ENCODE measurements around the gene UROD.

Gene UROD

DNA sequence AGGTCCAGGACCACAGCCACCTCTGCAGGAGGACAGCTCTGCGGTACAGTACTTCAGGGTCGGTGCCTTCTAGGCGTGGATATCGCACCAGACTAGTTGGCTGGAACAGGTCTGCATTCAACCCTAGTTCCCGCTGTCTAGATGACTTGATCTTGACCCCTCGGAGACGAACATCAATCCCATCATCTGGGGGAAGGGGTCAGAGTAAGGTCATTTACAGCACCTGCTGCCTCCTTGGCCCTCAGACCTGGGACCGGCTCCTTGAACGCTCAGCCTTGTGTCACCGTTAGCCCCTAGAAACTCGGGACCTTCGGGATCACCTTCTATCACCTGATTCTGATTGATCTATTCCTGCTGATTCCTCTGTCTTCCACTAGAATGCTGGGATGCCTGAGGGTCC is 3.5 kb upstream of the UROD start:
- no peak overlapping the region for H3K4me3 ChIP-seq (ENCODE audit: low read depth, low read length)
- TF ChIP-seq, protein P1, sequence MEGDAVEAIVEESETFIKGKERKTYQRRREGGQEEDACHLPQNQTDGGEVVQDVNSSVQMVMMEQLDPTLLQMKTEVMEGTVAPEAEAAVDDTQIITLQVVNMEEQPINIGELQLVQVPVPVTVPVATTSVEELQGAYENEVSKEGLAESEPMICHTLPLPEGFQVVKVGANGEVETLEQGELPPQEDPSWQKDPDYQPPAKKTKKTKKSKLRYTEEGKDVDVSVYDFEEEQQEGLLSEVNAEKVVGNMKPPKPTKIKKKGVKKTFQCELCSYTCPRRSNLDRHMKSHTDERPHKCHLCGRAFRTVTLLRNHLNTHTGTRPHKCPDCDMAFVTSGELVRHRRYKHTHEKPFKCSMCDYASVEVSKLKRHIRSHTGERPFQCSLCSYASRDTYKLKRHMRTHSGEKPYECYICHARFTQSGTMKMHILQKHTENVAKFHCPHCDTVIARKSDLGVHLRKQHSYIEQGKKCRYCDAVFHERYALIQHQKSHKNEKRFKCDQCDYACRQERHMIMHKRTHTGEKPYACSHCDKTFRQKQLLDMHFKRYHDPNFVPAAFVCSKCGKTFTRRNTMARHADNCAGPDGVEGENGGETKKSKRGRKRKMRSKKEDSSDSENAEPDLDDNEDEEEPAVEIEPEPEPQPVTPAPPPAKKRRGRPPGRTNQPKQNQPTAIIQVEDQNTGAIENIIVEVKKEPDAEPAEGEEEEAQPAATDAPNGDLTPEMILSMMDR (IDR thresholded peaks at IDR 0.05; ENCODE audit: borderline replicate concordance, insufficient read depth, low read depth, low read length), result no peak

DNA sequence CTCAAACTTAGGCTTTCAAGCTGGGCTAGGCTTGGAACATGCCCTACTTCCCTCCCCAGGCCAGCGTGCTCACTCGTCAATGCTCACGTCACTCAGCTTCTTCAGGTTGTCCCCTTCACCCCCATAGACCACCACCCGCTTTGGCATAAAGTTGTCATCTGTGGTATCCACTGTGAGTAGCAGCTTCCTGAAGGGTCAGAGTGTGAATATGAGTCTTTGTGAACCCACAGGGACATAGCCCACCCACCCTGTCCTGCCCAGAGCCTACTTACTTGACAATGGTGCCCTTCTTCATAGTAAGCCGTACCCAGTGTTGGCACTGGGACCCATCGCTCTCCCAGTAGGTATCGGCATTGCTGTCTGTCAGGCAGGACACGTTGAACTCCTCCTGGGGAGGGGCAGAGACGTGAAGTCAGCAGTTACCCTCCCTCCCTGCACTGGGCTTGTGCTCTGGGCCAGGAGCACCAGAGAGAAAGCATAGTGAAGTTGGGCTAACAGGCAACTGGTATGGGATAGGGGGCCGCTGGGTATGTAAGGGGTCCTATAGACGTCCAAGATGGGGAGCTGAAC is 2.7 kb upstream of the UROD start:
- no peak overlapping the region for H3K4me3 ChIP-seq (ENCODE audit: low read depth, low read length)
- TF ChIP-seq, protein P1 (IDR thresholded peaks at IDR 0.05; ENCODE audit: borderline replicate concordance, insufficient read depth, low read depth, low read length), result no peak

DNA sequence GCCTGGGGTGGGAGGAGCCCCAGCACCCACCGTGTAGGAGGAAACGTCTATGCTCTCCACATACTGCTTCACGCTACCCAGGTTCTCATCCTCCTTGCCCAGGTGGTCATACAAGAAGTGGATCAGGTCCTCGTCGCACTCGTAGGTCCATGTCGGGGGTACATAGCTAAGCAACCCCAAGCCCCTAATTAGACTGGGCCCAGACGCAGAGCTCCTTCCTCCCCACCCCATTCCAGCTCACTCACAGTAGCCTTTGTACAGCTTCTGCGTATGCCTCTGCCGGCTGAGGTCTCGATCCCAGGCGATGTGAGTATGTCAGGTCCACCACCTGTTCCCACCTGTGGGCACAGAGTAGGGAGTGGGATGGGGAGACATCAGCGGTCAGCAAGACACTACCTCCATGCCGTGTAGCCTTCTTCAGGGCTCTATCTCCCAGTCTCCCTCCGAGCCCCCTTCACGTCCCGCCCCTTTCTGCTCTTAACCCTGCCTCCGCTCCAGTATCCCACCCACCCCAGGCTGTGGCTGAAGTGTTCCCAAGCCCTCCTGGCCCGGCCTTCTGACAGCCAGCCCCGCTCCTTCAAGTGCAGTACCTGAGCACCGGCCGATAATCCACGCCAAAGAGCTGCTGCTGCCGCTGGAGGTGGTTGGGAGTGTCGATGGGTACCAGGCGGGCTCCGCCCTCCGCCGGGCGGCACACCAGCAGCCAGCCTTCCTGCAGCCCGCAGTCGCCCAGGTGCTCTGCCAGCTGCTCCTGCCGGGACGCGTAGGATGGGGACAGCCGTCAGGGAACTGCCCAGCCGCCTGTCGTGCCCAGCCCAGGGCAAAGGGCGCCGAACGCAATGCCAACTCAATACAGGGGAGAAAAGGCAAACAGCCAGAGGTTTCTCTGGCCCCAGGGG is 1.8 kb upstream of the UROD start:
- TF ChIP-seq, protein P1 (IDR thresholded peaks at IDR 0.05; ENCODE audit: borderline replicate concordance, insufficient read depth, low read depth, low read length), result no peak

DNA sequence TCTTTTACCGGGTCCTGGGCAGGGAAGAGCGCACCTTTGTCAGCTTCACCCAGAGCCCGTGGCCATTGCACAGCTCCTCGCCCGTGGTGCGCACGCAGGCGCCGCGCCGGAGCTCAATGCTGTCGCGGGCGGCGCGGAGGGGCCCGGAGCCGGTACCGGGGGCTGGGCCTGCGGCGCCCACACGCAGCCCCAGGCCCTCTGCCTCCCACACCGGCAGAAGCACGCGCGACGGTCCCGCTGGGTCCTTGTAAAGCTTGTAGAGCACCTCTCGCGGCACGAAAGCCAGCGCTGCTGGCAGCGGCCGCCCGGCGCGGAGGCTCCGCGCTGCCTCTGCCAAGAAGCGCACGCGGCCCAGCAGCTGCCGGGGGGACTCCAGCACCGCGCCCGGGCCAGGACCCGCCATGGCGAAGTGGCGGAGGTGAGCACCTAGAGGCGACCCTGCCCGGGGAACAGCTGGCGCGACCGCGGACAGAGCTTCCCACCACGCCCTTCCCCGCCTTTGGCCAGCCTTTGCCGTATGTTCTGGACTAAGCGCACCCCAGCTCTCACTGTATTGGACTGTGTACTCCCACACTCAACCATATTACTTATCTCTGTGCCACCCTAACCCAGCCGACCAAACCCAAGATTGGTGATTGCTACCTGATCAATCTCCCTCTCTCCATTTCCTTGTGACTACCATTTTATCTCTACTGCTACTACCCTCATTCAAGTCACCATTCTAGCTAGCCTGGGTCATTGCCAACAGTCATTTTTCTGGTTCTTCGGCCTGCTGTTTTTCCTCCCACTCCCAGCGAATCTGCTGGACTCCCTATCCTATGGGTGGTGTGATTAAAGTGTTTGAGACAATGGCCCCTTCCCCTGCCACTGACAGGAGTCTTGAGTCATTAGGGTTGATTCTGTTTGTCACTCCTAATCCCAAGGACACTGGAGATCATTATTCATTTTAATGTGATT is 921 bp upstream of the UROD start, which contains the start of gene HECTD3:
Gene HECTD3 (minus strand): TSS at position 470 of the 957 bp plus-strand sequence. CDS start 67 bp downstream, at position 403.
- peak within 1 kb of the TSS; percentile 90 for H3K4me3 ChIP-seq (ENCODE audit: low read depth, low read length)
- TF ChIP-seq, protein P1 (IDR thresholded peaks at IDR 0.05; ENCODE audit: borderline replicate concordance, insufficient read depth, low read depth, low read length), result no peak

More for the DNA sequence above, 1.8 kb upstream of the UROD start:
- H3K4me3 ChIP-seq (ENCODE audit: low read depth, low read length), result peak overlapping the region; percentile 90

DNA sequence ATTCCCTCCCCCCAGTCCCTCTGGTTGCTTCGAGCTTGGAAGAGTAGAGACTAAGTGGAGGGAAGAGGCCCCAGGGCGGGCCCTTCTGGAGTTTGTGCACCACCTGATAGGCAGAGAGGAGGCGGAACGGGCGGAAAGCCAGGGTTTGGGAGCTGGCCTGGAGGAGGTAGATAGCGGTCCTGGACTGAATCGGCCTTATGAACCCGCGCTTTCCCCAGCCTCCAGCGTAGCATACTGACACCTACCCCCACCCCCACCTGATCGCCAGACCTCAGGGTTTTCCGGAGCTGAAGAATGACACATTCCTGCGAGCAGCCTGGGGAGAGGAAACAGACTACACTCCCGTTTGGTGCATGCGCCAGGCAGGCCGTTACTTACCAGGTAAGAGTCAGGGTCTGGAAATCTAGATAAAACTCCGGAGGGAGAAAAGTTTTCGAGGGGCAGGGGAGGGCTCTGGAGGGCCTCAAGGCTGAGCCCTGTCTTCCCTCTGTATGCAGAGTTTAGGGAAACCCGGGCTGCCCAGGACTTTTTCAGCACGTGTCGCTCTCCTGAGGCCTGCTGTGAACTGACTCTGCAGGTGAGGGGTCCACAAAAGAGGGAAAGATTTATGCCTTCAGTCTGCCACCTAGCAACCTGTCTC is 705 bp downstream of the UROD start:
- peak overlapping the region; percentile 65 for H3K4me3 ChIP-seq (ENCODE audit: low read depth, low read length)
- TF ChIP-seq, protein P1 (IDR thresholded peaks at IDR 0.05; ENCODE audit: borderline replicate concordance, insufficient read depth, low read depth, low read length), result no peak

DNA sequence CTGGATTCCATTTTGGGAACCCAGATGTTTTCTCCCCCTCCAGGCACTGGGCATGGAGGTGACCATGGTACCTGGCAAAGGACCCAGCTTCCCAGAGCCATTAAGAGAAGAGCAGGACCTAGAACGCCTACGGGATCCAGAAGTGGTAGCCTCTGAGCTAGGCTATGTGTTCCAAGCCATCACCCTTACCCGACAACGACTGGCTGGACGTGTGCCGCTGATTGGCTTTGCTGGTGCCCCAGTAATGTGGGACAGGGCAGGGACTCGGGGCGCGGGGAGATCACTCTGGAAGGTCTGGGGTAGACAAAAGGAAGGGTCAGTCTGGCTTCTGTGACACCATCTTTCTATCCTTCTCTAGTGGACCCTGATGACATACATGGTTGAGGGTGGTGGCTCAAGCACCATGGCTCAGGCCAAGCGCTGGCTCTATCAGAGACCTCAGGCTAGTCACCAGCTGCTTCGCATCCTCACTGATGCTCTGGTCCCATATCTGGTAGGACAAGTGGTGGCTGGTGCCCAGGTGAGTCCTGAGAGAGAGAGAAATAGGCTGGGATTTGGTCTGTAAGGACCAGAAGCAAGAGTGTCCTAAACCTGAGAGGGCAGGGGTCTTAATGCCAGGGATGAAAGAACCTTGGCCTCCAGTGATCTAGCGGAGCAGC is 1.6 kb downstream of the UROD start:
- no peak overlapping the region for H3K4me3 ChIP-seq (ENCODE audit: low read depth, low read length)
- TF ChIP-seq, protein P1 (IDR thresholded peaks at IDR 0.05; ENCODE audit: borderline replicate concordance, insufficient read depth, low read depth, low read length), result no peak

Data from GM12875 (cell line).